ENCODE results near the gene CNPPD1.

The CNPPD1 gene

GRCh38 chr2:219177552-219178376, 1.0 kb upstream of the CNPPD1 start, which contains the start of gene RETREG2:
RETREG2 (plus strand) TSS chr2:219178275; CDS start chr2:219178353, 78 bp downstream.
- DNase-seq = peak; percentile 73
- Mint-ChIP-seq H3K4me3 (peak within 1 kb of the TSS; percentile 89 to 95), H3K36me3 (peaks cover 23 to 54% of the 10 kb centered on the region in 2 donors), H3K27me3 (no peaks in the 10 kb centered on the region), H3K27ac (peak within 1 kb of the TSS; percentile 99), H3K9me3 (no peaks in the 10 kb centered on the region), H3K4me1 (peaks cover 49 to 72% of the 10 kb centered on the region in 2 donors)
- ATAC-seq (replicated peaks) = peak; percentile 48 to 51

DNA sequence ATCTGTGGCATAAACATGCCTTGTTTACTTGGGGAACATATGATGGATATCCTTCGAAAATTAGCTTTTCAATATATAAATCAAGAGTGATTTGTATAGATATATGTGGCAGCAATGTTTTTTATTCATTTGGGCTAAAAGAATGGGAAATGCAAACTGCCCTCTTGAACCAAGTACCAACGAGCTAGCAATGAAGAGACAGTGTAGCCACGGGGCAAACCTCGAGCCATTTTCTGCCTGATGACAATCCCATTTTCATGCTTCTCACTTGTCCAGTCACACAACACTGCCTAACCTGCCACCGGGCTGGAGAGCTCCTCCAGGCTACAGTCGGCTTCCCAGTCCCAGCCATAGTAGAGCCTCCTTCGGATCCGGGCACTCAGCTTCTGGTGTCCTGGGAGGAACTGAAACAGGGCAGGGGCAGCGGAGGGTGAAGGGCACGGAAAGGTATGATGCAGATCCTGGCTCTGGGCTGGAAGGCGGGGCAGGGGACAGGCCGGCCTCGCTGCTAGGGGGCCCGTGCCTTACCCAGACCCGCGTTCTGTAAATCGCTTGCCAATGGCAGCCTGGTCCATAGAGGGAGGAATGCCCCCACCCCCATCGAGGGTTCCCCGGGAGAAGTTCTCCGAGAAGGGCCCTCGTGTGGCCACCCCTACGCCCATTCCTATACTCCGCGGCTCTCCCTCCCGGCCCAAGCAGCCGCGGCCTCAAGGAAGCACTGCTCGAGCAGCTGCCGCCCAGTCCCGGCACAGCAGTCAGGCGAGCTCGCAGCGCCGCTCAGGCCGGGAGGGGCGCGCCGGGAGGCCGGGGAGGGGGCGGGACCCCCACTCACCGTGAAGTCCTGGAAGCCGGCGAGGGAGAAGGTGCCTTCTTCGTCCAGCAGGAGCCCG, 552 bp downstream of the CNPPD1 start:
- peak; percentile 72 to 76 for ATAC-seq (replicated peaks)
- no peaks in the 10 kb centered on the region for H3K9me3 Mint-ChIP-seq
- H3K4me1 Mint-ChIP-seq = peaks cover 58 to 73% of the 10 kb centered on the region in 2 donors
- H3K27ac Mint-ChIP-seq = peak overlapping the region; percentile 99
- DNase-seq = peak; percentile 78
- H3K27me3 Mint-ChIP-seq = no peaks in the 10 kb centered on the region
- H3K36me3 Mint-ChIP-seq = peaks cover 35 to 61% of the 10 kb centered on the region in 2 donors
- peak overlapping the region; percentile 89 to 95 for H3K4me3 Mint-ChIP-seq

DNA sequence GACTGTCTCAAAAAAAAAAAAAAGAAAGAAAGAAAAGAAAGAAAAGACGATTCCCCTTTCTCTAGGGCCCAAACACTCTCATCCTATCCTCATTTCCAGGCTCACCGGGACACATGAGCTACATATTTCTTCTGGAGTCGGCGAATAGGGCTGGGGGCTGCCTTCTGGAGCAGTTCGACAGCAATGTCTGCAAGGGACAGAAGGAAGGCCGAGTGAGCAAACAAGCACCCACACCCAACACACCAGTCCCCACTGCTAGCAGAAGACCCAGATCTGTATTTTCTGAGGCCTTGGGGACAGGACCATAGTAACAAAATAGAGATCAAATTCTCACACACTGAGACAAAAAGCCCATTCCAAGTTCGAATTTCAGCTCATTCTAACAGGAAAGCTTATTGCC, 1.2 kb downstream of the CNPPD1 start:
- Mint-ChIP-seq H3K4me1 (peaks cover 51 to 68% of the 10 kb centered on the region in 2 donors), H3K27me3 (no peaks in the 10 kb centered on the region), H3K4me3 (peak overlapping the region; percentile 89 to 95), H3K9me3 (no peaks in the 10 kb centered on the region), H3K27ac (peak overlapping the region; percentile 99), H3K36me3 (peaks cover 35 to 58% of the 10 kb centered on the region in 2 donors)
- no peak for DNase-seq
- ATAC-seq (replicated peaks) = no peak

DNA sequence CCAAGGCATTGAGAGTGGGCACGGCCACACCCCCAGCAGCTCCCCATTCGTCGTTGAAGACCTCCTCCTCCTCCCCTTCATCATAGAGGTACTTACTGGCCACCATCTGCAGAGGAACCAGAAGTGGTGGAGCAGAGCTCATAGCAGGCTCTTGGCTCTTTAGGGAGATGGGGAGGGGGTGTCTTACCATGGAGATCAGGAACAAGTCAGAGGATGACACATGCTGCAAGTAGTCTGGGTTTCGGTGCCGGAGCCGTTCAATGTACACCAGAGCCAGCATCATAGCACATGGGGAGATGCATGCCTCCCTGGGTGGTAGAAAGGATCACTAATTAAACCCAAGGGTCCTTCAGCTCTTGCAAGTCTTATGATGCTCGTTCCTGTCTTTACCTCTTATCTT, 1.9 kb downstream of the CNPPD1 start:
- DNase-seq (no peak), ATAC-seq (replicated peaks) (no peak)
- H3K27me3 Mint-ChIP-seq = no peaks in the 10 kb centered on the region
- H3K36me3 Mint-ChIP-seq = peaks cover 34 to 57% of the 10 kb centered on the region in 2 donors
- no peaks in the 10 kb centered on the region for H3K9me3 Mint-ChIP-seq
- H3K27ac Mint-ChIP-seq = peak overlapping the region; percentile 61
- H3K4me3 Mint-ChIP-seq = peak overlapping the region in 1 of 2 donors; percentile 56
- H3K4me1 Mint-ChIP-seq = peaks cover 51 to 66% of the 10 kb centered on the region in 2 donors

- DNase-seq (no peak), ATAC-seq (replicated peaks) (no peak)
- Mint-ChIP-seq H3K4me1 (peaks cover 47 to 61% of the 10 kb centered on the region in 2 donors), H3K4me3 (peak overlapping the region in 1 of 2 donors; percentile 55), H3K9me3 (no peaks in the 10 kb centered on the region), H3K27ac (peak overlapping the region; percentile 61), H3K36me3 (peaks cover 35 to 61% of the 10 kb centered on the region in 2 donors), H3K27me3 (no peaks in the 10 kb centered on the region)
Observed at GRCh38 chr2:219174146-219174545, 2.6 kb downstream of the CNPPD1 start.

DNA sequence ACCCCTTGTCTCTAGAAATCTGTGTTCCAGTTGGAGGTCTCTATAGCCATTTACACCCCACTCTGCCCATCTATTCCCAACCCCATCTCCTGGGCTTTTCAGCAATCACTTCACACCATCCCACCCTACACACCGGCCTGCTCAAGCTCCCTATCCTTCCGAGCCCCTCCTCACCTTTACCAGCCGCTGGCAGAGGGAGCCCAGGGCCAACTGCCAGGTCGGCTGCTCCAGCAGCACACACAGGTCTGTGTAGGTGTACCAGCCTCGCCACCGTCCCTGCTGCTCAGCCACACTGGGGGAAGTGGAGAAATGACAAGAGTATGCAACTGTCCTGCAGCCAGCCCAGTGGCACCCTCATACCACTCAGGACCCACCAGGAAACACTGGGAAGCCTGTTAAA, 3.5 kb downstream of the CNPPD1 start:
- Mint-ChIP-seq H3K36me3 (peaks cover 37 to 57% of the 10 kb centered on the region in 2 donors), H3K4me1 (peaks cover 43 to 55% of the 10 kb centered on the region in 2 donors), H3K4me3 (no peak overlapping the region), H3K27me3 (no peaks in the 10 kb centered on the region), H3K27ac (peak overlapping the region; percentile 87), H3K9me3 (no peaks in the 10 kb centered on the region)
- ATAC-seq (replicated peaks) = no peak
- no peak for DNase-seq

DNA sequence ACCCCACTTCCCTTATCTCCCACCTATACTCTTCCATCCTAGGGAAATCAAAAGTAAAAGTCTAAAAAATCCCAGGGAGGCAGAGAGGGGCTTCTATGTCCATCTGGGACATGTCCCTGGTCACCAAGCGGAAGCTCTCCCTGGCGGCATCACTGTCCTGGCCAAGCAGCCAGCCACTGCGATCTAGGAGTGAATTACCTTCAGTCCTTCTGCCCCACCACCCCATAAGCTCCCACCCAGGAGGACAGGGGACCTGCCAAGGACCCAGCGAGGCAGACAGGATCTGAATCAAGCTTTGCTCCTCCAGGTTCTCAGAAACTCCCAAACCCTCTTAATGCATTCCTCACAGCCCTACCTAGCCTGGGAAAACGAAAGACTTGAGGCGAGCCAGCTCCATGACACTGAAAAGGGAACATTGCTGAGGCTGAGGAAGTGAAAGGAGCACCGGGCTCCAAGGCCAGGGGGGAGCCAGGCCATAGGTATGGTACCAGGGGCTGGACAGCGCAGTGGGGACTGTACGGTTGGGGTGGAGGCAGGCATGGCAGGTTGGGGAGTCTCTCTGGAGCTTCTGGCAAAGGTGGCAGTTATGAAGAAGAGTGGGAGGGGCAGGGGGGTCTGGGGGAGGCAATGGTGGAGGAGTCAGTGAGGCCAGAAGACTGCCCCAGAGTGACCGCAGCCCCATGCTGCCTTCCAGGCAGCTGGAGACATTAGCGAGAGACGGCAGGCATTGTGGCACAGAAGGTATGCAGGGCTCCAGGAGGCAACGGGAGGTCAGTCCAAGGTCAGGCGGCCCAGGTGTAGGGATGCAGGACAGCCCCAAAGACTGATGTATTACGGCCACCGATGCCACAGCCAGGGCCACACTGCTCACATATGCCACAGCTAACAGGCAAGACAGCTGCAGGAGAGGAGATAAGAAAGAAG, 4.2 kb downstream of the CNPPD1 start:
- Mint-ChIP-seq H3K27ac (peak overlapping the region; percentile 67), H3K36me3 (peaks cover 44 to 60% of the 10 kb centered on the region in 2 donors), H3K4me1 (peaks cover 43 to 51% of the 10 kb centered on the region in 2 donors), H3K27me3 (no peaks in the 10 kb centered on the region), H3K9me3 (no peaks in the 10 kb centered on the region), H3K4me3 (no peak overlapping the region)
- DNase-seq (no peak), ATAC-seq (replicated peaks) (no peak)

- peak; percentile 33 to 59 for ATAC-seq (replicated peaks)
- DNase-seq = no peak
- Mint-ChIP-seq H3K4me3 (no peak overlapping the region), H3K4me1 (peaks cover 39 to 45% of the 10 kb centered on the region in 2 donors), H3K27ac (peak overlapping the region; percentile 65), H3K9me3 (no peaks in the 10 kb centered on the region), H3K36me3 (peaks cover 47 to 64% of the 10 kb centered on the region in 2 donors), H3K27me3 (no peaks in the 10 kb centered on the region)
Observed at GRCh38 chr2:219171231-219171651, 5.5 kb downstream of the CNPPD1 start.

DNA sequence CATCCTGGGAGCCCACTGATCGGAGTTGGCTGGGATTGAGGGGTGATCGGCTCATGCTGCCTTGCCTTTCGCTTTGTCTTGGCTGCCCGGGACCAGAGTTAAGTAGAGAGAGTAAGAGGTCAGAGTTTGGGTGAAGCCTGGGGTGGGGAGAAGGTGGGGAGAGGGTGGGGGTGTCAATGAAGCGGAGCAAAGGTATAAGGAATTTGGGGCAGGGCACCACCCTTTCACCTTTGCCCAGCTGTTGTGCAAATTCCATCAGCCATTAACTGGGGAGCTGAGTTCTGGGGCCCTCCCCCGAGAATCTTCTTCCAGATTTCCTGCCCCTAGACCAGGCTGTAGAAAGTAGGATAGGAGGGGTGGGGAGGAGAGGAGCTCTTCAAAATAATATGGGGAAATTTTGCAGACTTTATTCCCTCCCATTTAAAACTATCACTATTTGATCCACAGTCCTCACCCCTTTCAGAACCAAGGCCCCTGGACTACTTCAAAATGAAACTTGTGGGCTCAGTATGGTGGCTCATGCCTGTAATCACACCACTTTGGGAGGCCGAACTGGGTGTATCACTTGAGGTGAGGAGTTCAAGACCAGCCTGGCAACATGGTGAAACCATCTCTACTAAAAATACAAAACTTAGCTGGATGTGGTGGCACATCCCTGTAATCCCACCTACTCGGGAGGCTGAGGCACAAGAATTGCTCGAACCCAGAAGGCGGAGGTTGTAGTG, 6.6 kb downstream of the CNPPD1 start, which contains the start of gene SLC23A3:
SLC23A3 (minus strand) TSS at position 100 of the 725 bp plus-strand sequence; CDS start at position 55, 45 bp downstream.
- Mint-ChIP-seq H3K27ac (peak within 1 kb of the TSS; percentile 43), H3K9me3 (no peaks in the 10 kb centered on the region), H3K27me3 (no peaks in the 10 kb centered on the region), H3K4me3 (peak within 1 kb of the TSS in 1 of 2 donors; percentile 28), H3K36me3 (peaks cover 49 to 69% of the 10 kb centered on the region in 2 donors), H3K4me1 (peaks cover 35 to 39% of the 10 kb centered on the region in 2 donors)
- ATAC-seq (replicated peaks) (no peak), DNase-seq (no peak)

DNA sequence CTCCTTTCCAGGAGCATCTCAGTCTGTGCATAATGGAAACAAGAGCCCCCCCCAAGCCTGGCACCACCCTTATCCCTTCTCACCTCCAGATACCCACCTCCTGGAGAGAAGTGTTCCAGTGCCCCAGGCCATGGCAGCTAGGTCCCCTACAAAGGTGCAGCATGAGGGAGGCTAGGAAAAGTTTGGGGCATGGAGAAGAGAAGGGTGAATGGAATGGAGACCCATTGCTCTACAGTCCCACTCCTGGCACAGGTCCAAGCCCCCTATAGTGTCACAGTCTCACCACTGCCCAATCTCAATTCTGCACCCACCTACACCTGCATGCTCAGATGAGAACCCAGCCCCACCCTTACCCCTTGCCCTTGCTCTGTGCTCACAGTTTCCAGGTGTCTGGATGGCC, 7.8 kb downstream of the CNPPD1 start:
- no peak overlapping the region for H3K27ac Mint-ChIP-seq
- ATAC-seq (replicated peaks) (no peak), DNase-seq (no peak)
- H3K36me3 Mint-ChIP-seq = peaks cover 46 to 68% of the 10 kb centered on the region in 2 donors
- H3K9me3 Mint-ChIP-seq = no peaks in the 10 kb centered on the region
- peak overlapping the region in 1 of 2 donors; percentile 28 for H3K4me3 Mint-ChIP-seq
- no peaks in the 10 kb centered on the region for H3K27me3 Mint-ChIP-seq
- peaks cover 26 to 27% of the 10 kb centered on the region in 2 donors for H3K4me1 Mint-ChIP-seq

DNA sequence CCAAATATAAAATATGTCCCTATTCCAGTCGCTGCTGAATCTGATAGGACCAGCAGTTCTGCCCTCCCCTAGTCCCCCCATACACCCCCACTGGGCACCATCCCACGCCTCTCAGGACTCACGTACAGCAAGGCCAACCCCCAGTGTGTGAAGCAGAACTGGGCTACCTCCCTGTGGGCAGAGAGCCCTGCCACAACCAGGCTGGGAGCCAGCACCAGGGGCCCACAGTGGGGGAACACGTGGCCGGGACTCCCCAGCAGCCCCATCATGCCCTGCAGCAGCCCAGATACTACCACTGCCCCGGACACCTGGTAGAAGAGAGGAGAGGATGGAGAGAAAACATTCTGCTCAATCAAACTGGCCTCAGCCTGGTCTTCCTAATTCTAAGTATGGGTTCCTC, 8.2 kb downstream of the CNPPD1 start:
- ATAC-seq (replicated peaks) = peak; percentile 29 to 64
- Mint-ChIP-seq H3K27ac (no peak overlapping the region), H3K4me3 (peak overlapping the region in 1 of 2 donors; percentile 28), H3K9me3 (no peaks in the 10 kb centered on the region), H3K27me3 (no peaks in the 10 kb centered on the region), H3K4me1 (peaks cover 24 to 25% of the 10 kb centered on the region in 2 donors), H3K36me3 (peaks cover 48 to 69% of the 10 kb centered on the region in 2 donors)
- no peak for DNase-seq

GRCh38 chr2:219167997-219168396, 8.7 kb downstream of the CNPPD1 start:
- no peaks in the 10 kb centered on the region for H3K27me3 Mint-ChIP-seq
- H3K4me1 Mint-ChIP-seq = peaks cover 20 to 21% of the 10 kb centered on the region in 2 donors
- ATAC-seq (replicated peaks) (no peak), DNase-seq (no peak)
- H3K9me3 Mint-ChIP-seq = no peaks in the 10 kb centered on the region
- no peak overlapping the region for H3K4me3 Mint-ChIP-seq
- no peak overlapping the region for H3K27ac Mint-ChIP-seq
- peaks cover 48 to 68% of the 10 kb centered on the region in 2 donors for H3K36me3 Mint-ChIP-seq
